SK-N-MC (cell line): ENCODE measurements around the gene C22orf42.
"Not testable (repeated sequence)": the region's sequence is repeated elsewhere in the genome, so short reads cannot be mapped to it uniquely, and the experiment has no call there.

Experiments used
- EZH2 ChIP-seq: fragments of 200-600 bp; sonication (generic); IDR thresholded peaks from one replicate; pipeline ENCODE4 v1.6.1; 2017; ENCODE audit warnings: antibody characterized with exemption
- POLR2AphosphoS5 ChIP-seq: IDR thresholded peaks from 2 replicates; pipeline ENCODE4 v1.6.1; 2012; ENCODE audit warnings: mild to moderate bottlenecking, low read depth, low read length, borderline replicate concordance

GRCh38 chr22:32147128-32147527 lies 12.0 kb downstream of the C22orf42 start:
- TF ChIP-seq POLR2AphosphoS5, EZH2: not testable (repeated sequence)
